Measurements from ENCODE around the gene TSACC.

TSACC gene

DNA sequence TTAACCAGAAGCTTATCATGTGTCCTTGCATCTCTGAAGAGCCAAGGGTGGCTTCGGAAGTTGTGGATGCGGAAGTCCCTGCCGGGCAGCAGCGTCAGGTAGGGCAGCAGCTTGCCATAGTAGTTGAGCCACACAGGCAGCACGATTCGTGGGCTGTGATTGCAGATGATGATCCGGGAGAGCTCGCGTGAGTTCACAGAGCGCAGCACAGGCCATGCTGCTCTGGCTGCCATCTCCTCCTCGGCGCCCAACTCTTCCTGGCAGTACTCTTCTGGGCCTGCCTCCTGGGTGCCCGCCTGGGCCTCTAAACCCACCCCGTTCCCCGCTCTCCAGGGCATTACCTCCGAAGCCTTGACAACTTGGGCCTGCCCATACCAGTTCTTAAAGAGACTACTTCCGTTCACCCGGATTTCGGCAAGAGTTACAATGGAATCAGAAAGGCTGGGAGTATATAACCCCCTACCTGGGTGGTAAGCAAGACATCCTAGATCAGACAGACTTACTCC lies 39.4 kb upstream of the TSACC start, which contains the start of gene VHLL:
VHLL (minus strand) TSS at position 456 of the 506 bp plus-strand sequence; CDS start at position 338, 118 bp downstream.
- ATAC-seq: no peak
- TF ChIP-seq OSR1 (CRISPR knock-in tag; IDR thresholded peaks at IDR 0.05): no peak
- no peak for TF ChIP-seq ZC3H10 (CRISPR knock-in tag; IDR thresholded peaks at IDR 0.05)
- TF ChIP-seq ZNF70 (CRISPR knock-in tag; IDR thresholded peaks at IDR 0.05): no peak
- no peak for TF ChIP-seq RARB (CRISPR knock-in tag; IDR thresholded peaks at IDR 0.05)
- no peak for TF ChIP-seq GLIS3 (CRISPR knock-in tag; IDR thresholded peaks at IDR 0.05)
- TF ChIP-seq ZNF8 (CRISPR knock-in tag; IDR thresholded peaks at IDR 0.05): no peak
- TF ChIP-seq, protein P1, sequence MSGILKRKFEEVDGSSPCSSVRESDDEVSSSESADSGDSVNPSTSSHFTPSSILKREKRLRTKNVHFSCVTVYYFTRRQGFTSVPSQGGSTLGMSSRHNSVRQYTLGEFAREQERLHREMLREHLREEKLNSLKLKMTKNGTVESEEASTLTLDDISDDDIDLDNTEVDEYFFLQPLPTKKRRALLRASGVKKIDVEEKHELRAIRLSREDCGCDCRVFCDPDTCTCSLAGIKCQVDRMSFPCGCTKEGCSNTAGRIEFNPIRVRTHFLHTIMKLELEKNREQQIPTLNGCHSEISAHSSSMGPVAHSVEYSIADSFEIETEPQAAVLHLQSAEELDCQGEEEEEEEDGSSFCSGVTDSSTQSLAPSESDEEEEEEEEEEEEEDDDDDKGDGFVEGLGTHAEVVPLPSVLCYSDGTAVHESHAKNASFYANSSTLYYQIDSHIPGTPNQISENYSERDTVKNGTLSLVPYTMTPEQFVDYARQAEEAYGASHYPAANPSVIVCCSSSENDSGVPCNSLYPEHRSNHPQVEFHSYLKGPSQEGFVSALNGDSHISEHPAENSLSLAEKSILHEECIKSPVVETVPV (CRISPR knock-in tag; IDR thresholded peaks at IDR 0.05): no peak
- no peak for TF ChIP-seq SNAI2 (CRISPR knock-in tag; IDR thresholded peaks at IDR 0.05)
- no peak for TF ChIP-seq ZFP3 (CRISPR knock-in tag; IDR thresholded peaks at IDR 0.05)
- TF ChIP-seq, protein P2, sequence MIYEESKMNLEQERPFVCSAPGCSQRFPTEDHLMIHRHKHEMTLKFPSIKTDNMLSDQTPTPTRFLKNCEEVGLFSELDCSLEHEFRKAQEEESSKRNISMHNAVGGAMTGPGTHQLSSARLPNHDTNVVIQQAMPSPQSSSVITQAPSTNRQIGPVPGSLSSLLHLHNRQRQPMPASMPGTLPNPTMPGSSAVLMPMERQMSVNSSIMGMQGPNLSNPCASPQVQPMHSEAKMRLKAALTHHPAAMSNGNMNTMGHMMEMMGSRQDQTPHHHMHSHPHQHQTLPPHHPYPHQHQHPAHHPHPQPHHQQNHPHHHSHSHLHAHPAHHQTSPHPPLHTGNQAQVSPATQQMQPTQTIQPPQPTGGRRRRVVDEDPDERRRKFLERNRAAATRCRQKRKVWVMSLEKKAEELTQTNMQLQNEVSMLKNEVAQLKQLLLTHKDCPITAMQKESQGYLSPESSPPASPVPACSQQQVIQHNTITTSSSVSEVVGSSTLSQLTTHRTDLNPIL (CRISPR knock-in tag; IDR thresholded peaks at IDR 0.05; ENCODE audit: low read depth): no peak
- no peak for TF ChIP-seq ZFP30 (CRISPR knock-in tag; IDR thresholded peaks at IDR 0.05)
- no peak for TF ChIP-seq BACH2 (CRISPR knock-in tag; IDR thresholded peaks at IDR 0.05; ENCODE audit: borderline replicate concordance)
- no peak for TF ChIP-seq CSDC2 (CRISPR knock-in tag; IDR thresholded peaks at IDR 0.05)
- TF ChIP-seq, protein P3, sequence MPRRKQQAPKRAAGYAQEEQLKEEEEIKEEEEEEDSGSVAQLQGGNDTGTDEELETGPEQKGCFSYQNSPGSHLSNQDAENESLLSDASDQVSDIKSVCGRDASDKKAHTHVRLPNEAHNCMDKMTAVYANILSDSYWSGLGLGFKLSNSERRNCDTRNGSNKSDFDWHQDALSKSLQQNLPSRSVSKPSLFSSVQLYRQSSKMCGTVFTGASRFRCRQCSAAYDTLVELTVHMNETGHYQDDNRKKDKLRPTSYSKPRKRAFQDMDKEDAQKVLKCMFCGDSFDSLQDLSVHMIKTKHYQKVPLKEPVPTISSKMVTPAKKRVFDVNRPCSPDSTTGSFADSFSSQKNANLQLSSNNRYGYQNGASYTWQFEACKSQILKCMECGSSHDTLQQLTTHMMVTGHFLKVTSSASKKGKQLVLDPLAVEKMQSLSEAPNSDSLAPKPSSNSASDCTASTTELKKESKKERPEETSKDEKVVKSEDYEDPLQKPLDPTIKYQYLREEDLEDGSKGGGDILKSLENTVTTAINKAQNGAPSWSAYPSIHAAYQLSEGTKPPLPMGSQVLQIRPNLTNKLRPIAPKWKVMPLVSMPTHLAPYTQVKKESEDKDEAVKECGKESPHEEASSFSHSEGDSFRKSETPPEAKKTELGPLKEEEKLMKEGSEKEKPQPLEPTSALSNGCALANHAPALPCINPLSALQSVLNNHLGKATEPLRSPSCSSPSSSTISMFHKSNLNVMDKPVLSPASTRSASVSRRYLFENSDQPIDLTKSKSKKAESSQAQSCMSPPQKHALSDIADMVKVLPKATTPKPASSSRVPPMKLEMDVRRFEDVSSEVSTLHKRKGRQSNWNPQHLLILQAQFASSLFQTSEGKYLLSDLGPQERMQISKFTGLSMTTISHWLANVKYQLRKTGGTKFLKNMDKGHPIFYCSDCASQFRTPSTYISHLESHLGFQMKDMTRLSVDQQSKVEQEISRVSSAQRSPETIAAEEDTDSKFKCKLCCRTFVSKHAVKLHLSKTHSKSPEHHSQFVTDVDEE (CRISPR knock-in tag; IDR thresholded peaks at IDR 0.05): no peak
- TF ChIP-seq, protein P4, sequence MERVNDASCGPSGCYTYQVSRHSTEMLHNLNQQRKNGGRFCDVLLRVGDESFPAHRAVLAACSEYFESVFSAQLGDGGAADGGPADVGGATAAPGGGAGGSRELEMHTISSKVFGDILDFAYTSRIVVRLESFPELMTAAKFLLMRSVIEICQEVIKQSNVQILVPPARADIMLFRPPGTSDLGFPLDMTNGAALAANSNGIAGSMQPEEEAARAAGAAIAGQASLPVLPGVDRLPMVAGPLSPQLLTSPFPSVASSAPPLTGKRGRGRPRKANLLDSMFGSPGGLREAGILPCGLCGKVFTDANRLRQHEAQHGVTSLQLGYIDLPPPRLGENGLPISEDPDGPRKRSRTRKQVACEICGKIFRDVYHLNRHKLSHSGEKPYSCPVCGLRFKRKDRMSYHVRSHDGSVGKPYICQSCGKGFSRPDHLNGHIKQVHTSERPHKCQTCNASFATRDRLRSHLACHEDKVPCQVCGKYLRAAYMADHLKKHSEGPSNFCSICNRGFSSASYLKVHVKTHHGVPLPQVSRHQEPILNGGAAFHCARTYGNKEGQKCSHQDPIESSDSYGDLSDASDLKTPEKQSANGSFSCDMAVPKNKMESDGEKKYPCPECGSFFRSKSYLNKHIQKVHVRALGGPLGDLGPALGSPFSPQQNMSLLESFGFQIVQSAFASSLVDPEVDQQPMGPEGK (CRISPR knock-in tag; IDR thresholded peaks at IDR 0.05; ENCODE audit: borderline replicate concordance): no peak
- no peak for TF ChIP-seq ZNF565 (CRISPR knock-in tag; conservative IDR thresholded peaks at IDR 0.05; ENCODE audit: low read depth)
- TF ChIP-seq ARNTL (CRISPR knock-in tag; IDR thresholded peaks at IDR 0.05; ENCODE audit: borderline replicate concordance, low read depth): no peak
- TF ChIP-seq PPARA (CRISPR knock-in tag; IDR thresholded peaks at IDR 0.05; ENCODE audit: borderline replicate concordance): no peak

DNA sequence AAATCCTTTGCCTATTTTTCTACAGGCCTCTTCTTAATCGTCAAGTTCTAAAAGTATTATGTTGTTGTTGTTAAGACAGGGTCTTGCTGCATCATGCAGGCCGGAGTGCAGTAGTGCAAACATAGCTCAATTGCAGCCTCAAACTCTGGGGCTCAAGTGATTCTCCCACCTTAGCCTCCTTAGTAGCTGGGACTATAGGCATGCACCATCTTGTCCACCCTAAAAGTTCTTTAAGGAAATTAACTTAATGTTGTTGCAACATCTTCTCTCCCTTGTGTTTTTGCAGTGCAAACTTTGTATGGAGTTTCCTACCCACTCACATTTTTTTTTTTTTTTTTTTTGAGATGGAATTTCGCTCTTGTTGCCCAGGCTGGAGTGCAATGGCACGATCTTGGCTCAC lies 35.1 kb upstream of the TSACC start:
- TF ChIP-seq ZNF70 (CRISPR knock-in tag; IDR thresholded peaks at IDR 0.05) (no peak), ZNF565 (CRISPR knock-in tag; conservative IDR thresholded peaks at IDR 0.05; ENCODE audit: low read depth) (no peak), ARNTL (CRISPR knock-in tag; IDR thresholded peaks at IDR 0.05; ENCODE audit: borderline replicate concordance, low read depth) (no peak), TCF4 (CRISPR knock-in tag; IDR thresholded peaks at IDR 0.05; ENCODE audit: borderline replicate concordance) (no peak), SNAI2 (CRISPR knock-in tag; IDR thresholded peaks at IDR 0.05) (no peak)
- ATAC-seq: no peak

DNA sequence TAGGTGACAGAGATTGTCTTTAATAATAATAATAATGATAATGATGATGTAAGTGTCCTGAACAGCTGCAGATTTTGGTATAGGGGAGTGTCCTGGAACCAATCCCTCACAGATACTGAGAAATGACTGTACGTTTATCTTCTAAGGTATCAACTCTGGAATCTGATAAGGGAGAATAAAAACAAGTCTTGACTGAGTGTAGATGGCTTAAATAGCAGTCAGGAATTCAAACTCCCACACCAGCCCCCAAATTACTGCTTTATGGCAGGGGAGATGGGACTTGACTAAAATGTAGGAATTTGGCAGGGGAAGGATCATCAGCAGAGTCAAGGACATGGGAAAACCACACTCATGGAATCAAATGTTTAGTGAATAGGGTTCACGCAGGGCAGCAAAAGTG lies 33.1 kb upstream of the TSACC start:
- TF ChIP-seq, protein P2 (CRISPR knock-in tag; IDR thresholded peaks at IDR 0.05; ENCODE audit: low read depth): no peak
- TF ChIP-seq BACH2 (CRISPR knock-in tag; IDR thresholded peaks at IDR 0.05; ENCODE audit: borderline replicate concordance) (no peak), ZFP30 (CRISPR knock-in tag; IDR thresholded peaks at IDR 0.05) (no peak), RARB (CRISPR knock-in tag; IDR thresholded peaks at IDR 0.05) (no peak), GLIS3 (CRISPR knock-in tag; IDR thresholded peaks at IDR 0.05) (no peak), ZNF565 (CRISPR knock-in tag; conservative IDR thresholded peaks at IDR 0.05; ENCODE audit: low read depth) (no peak)
- TF ChIP-seq, protein P4 (CRISPR knock-in tag; IDR thresholded peaks at IDR 0.05; ENCODE audit: borderline replicate concordance): no peak
- TF ChIP-seq, protein P5, sequence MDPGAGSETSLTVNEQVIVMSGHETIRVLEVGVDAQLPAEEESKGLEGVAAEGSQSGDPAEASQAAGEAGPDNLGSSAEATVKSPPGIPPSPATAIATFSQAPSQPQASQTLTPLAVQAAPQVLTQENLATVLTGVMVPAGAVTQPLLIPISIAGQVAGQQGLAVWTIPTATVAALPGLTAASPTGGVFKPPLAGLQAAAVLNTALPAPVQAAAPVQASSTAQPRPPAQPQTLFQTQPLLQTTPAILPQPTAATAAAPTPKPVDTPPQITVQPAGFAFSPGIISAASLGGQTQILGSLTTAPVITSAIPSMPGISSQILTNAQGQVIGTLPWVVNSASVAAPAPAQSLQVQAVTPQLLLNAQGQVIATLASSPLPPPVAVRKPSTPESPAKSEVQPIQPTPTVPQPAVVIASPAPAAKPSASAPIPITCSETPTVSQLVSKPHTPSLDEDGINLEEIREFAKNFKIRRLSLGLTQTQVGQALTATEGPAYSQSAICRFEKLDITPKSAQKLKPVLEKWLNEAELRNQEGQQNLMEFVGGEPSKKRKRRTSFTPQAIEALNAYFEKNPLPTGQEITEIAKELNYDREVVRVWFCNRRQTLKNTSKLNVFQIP (CRISPR knock-in tag; IDR thresholded peaks at IDR 0.05; ENCODE audit: borderline replicate concordance, low read depth): no peak
- ATAC-seq: no peak
